ENCODE results near the gene RBM23.
"Not testable (repeated sequence)": the region's sequence is repeated elsewhere in the genome, so short reads cannot be mapped to it uniquely, and the experiment has no call there.

GRCh38 chr14:22854296-22854695 lies 64.7 kb downstream of the RBM23 start:
- not testable (repeated sequence) for TF ChIP-seq ZNF274 (IDR thresholded peaks at IDR 0.05; ENCODE audit: low read depth, low read length); SUZ12 (IDR thresholded peaks at IDR 0.05; ENCODE audit: extremely low read depth, insufficient read depth, insufficient read length); YY1 (IDR thresholded peaks at IDR 0.05; ENCODE audit: insufficient read depth, insufficient read length)

Measured in NT2/D1 (cell line).